ENCODE data around the gene TMEM19.

The TMEM19 gene

DNA sequence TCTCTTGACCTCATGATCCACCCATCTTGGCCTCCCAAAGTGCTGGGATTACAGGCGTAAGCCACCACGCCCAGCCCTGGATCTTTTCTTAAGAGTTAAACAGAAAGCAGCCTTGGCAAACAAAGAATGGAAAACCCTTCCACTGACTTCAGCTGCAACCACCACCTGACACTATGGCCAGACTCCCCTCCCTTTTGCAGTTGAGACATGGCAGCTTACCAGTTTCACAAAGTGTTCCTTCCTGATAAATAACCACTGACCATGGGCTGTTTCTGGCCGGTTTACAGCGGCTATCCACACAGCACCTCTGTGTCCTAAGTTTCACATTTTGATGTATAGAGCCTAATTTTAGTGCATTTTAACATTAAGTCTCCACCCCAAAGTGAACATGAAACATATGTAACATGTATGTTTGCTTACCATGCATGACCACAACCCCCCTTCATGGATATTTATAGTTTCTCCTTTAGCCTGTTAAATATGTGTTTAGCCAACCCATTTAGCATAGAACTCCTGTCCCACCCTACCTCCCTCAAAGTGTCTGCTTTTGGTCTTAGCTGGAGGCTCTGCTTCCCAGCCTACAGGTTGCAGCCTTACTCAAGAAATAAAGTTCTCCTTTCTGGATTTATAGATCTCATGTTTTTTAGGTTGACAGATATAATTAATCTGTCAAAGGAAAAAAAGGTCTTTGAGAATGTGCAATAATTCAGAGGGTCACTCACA lies 36.1 kb downstream of the TMEM19 start:
- no peak for DNase-seq (ENCODE audit: low spot score)
- in situ Hi-C loops (cut with MboI; ENCODE audit: low sequenced_read_pairs, unreplicated experiment): no loop called here
- TF ChIP-seq, protein P1, sequence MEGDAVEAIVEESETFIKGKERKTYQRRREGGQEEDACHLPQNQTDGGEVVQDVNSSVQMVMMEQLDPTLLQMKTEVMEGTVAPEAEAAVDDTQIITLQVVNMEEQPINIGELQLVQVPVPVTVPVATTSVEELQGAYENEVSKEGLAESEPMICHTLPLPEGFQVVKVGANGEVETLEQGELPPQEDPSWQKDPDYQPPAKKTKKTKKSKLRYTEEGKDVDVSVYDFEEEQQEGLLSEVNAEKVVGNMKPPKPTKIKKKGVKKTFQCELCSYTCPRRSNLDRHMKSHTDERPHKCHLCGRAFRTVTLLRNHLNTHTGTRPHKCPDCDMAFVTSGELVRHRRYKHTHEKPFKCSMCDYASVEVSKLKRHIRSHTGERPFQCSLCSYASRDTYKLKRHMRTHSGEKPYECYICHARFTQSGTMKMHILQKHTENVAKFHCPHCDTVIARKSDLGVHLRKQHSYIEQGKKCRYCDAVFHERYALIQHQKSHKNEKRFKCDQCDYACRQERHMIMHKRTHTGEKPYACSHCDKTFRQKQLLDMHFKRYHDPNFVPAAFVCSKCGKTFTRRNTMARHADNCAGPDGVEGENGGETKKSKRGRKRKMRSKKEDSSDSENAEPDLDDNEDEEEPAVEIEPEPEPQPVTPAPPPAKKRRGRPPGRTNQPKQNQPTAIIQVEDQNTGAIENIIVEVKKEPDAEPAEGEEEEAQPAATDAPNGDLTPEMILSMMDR (IDR thresholded peaks at IDR 0.05; ENCODE audit: borderline replicate concordance, control extremely low read depth, extremely low read depth, insufficient read depth, missing control alignments): no peak

DNA sequence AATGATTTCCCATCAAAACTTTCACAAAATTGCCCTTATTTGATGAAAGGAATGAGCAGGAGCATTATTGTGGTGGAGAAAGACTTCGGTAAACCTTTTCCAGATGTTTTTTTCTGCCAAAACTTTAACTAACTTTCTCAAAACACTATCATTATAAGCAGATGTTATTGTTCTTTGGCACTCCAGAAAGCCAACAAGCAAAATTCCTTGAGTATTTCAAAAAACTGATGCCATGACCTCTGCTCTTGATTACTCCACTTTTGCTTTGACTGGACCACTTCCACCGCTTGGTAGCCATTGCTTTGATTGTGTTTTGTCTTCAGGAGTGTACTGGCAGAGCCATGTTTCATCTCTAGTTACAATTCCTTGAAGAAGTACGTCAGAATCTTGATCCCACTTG lies 39.1 kb downstream of the TMEM19 start:
- TF ChIP-seq, protein P1 (IDR thresholded peaks at IDR 0.05; ENCODE audit: borderline replicate concordance, control extremely low read depth, extremely low read depth, insufficient read depth, missing control alignments): no peak
- in situ Hi-C loops (cut with MboI; ENCODE audit: low sequenced_read_pairs, unreplicated experiment): no loop called here
- no peak for DNase-seq (ENCODE audit: low spot score)

DNA sequence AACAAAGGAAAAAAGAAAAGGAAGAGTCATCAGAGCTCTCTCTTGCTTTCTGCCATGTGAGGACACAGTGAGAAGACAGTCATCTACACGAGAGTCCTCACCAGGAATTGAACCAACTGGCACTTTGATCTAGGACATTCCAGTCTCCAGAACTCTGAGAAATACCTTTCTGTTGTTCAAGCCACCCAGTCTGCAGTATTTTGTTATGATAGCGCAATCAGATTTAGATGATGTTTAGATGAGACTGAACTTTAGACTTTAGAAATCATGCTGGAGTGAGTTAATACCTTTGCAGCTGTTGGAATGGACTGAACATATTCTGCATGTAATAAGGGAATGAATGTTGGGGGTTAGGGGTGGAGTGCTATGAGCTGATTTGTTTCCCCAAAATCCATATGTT lies 40.7 kb downstream of the TMEM19 start:
- TF ChIP-seq, protein P1 (IDR thresholded peaks at IDR 0.05; ENCODE audit: borderline replicate concordance, control extremely low read depth, extremely low read depth, insufficient read depth, missing control alignments): no peak
- no peak for DNase-seq (ENCODE audit: low spot score)
- in situ Hi-C loops (cut with MboI; ENCODE audit: low sequenced_read_pairs, unreplicated experiment): no loop called here

DNA sequence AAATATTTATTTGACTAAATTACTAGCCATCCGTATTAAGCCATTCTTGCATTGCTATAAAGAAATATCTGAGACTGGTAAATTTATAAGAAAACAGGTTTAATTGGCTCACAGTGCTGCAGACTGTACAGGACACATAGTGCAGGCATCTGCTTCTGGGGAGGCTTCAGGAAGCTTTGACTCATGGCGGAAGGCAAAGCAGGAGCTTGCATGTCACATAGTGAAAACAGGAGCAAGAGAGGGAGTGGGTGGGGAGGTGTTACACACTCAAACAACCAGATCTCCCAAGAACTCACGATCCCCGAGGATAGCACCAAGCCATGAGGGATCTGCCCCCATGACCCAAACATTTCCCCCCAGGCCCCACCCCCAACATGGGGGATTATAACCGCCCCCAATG lies 42.1 kb downstream of the TMEM19 start:
- no peak for DNase-seq (ENCODE audit: low spot score)
- in situ Hi-C loops (cut with MboI; ENCODE audit: low sequenced_read_pairs, unreplicated experiment): no loop called here
- TF ChIP-seq, protein P1 (IDR thresholded peaks at IDR 0.05; ENCODE audit: borderline replicate concordance, control extremely low read depth, extremely low read depth, insufficient read depth, missing control alignments): no peak

DNA sequence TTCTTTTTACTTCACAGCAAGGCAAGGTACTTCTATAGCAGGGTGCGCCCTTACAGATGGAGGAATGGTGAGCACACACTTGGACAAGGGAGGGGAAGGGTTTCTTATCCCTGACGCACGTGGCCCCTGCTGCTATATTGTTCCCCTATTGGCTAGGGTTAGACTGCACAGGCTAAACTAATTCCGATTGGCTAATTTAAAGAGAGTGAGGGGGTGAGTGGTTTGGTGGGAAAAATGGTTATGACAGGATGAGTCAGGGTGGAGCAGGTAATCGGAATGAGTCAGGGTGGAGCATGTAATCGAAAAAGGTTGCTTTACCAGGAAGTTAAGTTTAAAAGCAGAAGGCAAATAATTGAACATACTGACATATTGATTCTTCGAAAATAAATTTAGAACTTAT lies 45.1 kb downstream of the TMEM19 start:
- DNase-seq (ENCODE audit: low spot score): no peak
- in situ Hi-C loops (cut with MboI; ENCODE audit: low sequenced_read_pairs, unreplicated experiment): no loop called here
- TF ChIP-seq, protein P1 (IDR thresholded peaks at IDR 0.05; ENCODE audit: borderline replicate concordance, control extremely low read depth, extremely low read depth, insufficient read depth, missing control alignments): no peak

DNA sequence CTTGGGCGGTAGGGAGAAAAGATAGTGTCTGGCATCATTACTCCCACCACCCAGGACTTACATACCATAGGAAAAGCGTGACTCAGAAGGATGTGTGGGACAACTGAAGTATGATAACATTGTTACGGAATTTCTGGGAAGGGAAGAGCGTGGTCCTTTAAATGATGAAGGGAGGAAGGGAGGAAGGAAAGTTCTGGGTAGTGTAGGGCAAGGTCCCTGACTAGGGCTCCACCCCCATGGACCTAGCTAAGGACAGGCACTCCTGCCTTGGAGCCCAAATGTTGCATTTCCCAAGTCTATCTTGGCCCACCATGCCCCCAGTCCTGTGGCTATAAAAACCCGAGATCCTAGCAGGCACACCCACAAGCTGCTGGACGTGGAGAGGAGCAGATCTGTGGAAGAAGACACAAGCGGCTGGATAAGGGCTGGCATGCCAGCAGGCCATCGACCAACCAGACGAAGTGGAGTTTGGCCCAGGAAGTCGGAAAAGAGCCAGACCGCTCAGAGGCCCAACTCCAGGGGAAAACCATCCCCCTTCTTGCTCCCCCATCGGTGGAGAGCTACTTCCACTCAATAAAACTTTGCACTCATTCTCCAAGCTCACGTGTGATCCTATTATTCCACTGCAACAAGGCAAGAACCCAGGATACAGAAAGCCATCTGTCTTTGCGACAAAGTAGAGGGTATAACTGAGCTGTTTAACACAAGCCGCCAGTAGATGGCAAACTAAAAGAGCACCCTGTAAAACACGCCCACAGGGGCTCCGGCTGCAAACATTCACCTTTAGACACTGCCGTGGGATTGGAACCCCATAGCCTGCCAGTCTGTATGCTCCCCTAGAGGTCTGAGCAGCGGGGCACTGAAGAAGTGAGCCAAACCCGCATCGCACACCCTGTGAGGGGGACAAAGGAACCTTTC lies 45.8 kb downstream of the TMEM19 start:
- TF ChIP-seq, protein P1 (IDR thresholded peaks at IDR 0.05; ENCODE audit: borderline replicate concordance, control extremely low read depth, extremely low read depth, insufficient read depth, missing control alignments): no peak
- in situ Hi-C loops (cut with MboI; ENCODE audit: low sequenced_read_pairs, unreplicated experiment): no loop called here

More for the DNA sequence above, 45.8 kb downstream of the TMEM19 start:
- DNase-seq (ENCODE audit: low spot score): no peak
